SK-N-SH (cell line): ENCODE measurements around the gene CPA1. TPM values are rescaled to one million over a fixed set of nuclear protein-coding genes. Genes with fewer than 3 reads are reported as not detected.

Experiments used
- CTCF ChIA-PET: fragments of 300-600, 350-600 bp; formaldehyde crosslinking; extraction: SDS; loops from one replicate; lab custom pipeline; 2021; lab: Yijun Ruan, JAX
- POLR2A ChIA-PET: fragments of 350-600 bp; sonication (Branson Sonifier 250); formaldehyde crosslinking; extraction: SDS; loops from one replicate; lab custom pipeline; 2020; ENCODE audit warnings: antibody characterized with exemption, inconsistent platforms; lab: Yijun Ruan, JAX
- DNase-seq: peaks from one replicate; pipeline ENCODE4 v3.0.0; 2012
- H2AFZ ChIP-seq: fragments of 200-600 bp; sonication (generic); 2 replicates; pipeline ENCODE4 v1.8.1; 2016; ENCODE audit warnings: antibody characterized with exemption, mild to moderate bottlenecking, low read depth
- H3F3A ChIP-seq: fragments of 200-600 bp; sonication (generic); replicated peaks from 2 replicates; pipeline ENCODE3; 2016; ENCODE audit warnings: antibody characterized with exemption, mild to moderate bottlenecking; ENCODE audit not compliant: insufficient read depth
- H3K27ac ChIP-seq, 2 experiments: fragments of 200-500 bp in 1 of 2; fragments of 200-600 bp in 1 of 2; sonication (Bioruptor generic) in 1 of 2; sonication (generic), shearing (Covaris generic) in 1 of 2; 2 replicates each; pipeline versions ENCODE4 v1.5.1 to v1.6.1; 2014 to 2016; ENCODE audit warnings: low read depth in 2 of 2, inconsistent platforms in 1 of 2, low read length in 1 of 2, mild to moderate bottlenecking in 1 of 2, mixed read lengths in 1 of 2
- H3K27me3 ChIP-seq: fragments of 200-600 bp; sonication (generic), shearing (Covaris generic); 2 replicates; pipeline ENCODE4 v1.6.1; 2016; ENCODE audit warnings: mixed run types; ENCODE audit not compliant: insufficient read depth
- H3K36me3 ChIP-seq, 2 experiments: fragments of 200-500 bp in 1 of 2; fragments of 200-600 bp in 1 of 2; sonication (Bioruptor generic) in 1 of 2; sonication (generic) in 1 of 2; replicated peaks in 1 of 2; 2 replicates each; pipeline versions ENCODE3 to v1.5.1; 2014 to 2016; ENCODE audit warnings: low read length in 1 of 2, mild to moderate bottlenecking in 1 of 2; ENCODE audit not compliant: insufficient read depth in 2 of 2, control insufficient read depth in 1 of 2
- H3K4me1 ChIP-seq, 2 experiments: fragments of 200-500 bp in 1 of 2; fragments of 200-600 bp in 1 of 2; sonication (Bioruptor generic) in 1 of 2; sonication (generic), shearing (Covaris generic) in 1 of 2; 2 replicates each; pipeline versions ENCODE4 v1.5.1 to v1.6.1; 2014 to 2016; ENCODE audit warnings: low read depth in 1 of 2, low read length in 1 of 2, mixed run types in 1 of 2; ENCODE audit not compliant: insufficient read depth in 2 of 2, control insufficient read depth in 1 of 2
- H3K4me2 ChIP-seq: fragments of 200-600 bp; sonication (generic), shearing (Covaris generic); 2 replicates; pipeline ENCODE4 v1.6.1; 2017; ENCODE audit warnings: mixed run types
- H3K4me3 ChIP-seq, 2 experiments: fragments of 200-500 bp in 1 of 2; fragments of 200-600 bp in 1 of 2; sonication (Bioruptor generic) in 1 of 2; sonication (generic), shearing (Covaris generic) in 1 of 2; 2 replicates each; pipeline versions ENCODE4 v1.5.1 to v1.8.1; 2014 to 2016; ENCODE audit warnings: low read depth in 2 of 2, inconsistent platforms in 1 of 2, low read length in 1 of 2, mild to moderate bottlenecking in 1 of 2, mixed read lengths in 1 of 2, moderate library complexity in 1 of 2
- H3K79me2 ChIP-seq: fragments of 200-600 bp; sonication (generic); 2 replicates; pipeline ENCODE4 v1.8.1; 2017; ENCODE audit warnings: mild to moderate bottlenecking; ENCODE audit not compliant: insufficient read depth
- H3K9ac ChIP-seq: fragments of 200-600 bp; sonication (generic); 2 replicates; pipeline ENCODE4 v1.6.1; 2017; ENCODE audit warnings: mixed run types
- H3K9me2 ChIP-seq: fragments of 200-600 bp; sonication (generic); 2 replicates; pipeline ENCODE4 v1.6.1; 2017; ENCODE audit warnings: mixed run types
- H3K9me3 ChIP-seq: fragments of 200-600 bp; sonication (generic); 2 replicates; pipeline ENCODE4 v1.6.1; 2017; ENCODE audit warnings: mixed run types, mild to moderate bottlenecking, moderate library complexity
- H4K20me1 ChIP-seq: fragments of 200-600 bp; sonication (generic); 2 replicates; pipeline ENCODE4 v1.6.1; 2017; ENCODE audit warnings: mild to moderate bottlenecking, mixed run types; ENCODE audit not compliant: insufficient read depth
- CHD2 ChIP-seq: fragments of 150-350 bp; IDR thresholded peaks from 2 replicates; pipeline ENCODE4 v1.6.1; 2018; ENCODE audit warnings: low read length; ENCODE audit not compliant: partially characterized antibody
- EP300 ChIP-seq, 2 experiments: IDR thresholded peaks; 2 replicates each; pipeline versions ENCODE4 v1.4.0 to v1.6.1; 2012; ENCODE audit warnings: borderline replicate concordance in 1 of 2, low read depth in 1 of 2, low read length in 1 of 2
- GABPA ChIP-seq: IDR thresholded peaks from 2 replicates; pipeline ENCODE4 v1.4.0; 2012; ENCODE audit warnings: low read depth, mild to moderate bottlenecking
- JUND ChIP-seq: IDR thresholded peaks from 2 replicates; pipeline ENCODE4 v1.4.0; 2012
- MXI1 ChIP-seq: IDR thresholded peaks from 2 replicates; pipeline ENCODE4 v1.6.1; 2012; ENCODE audit warnings: mild to moderate bottlenecking, low read depth, low read length, improper control_type of control experiment
- NFIC ChIP-seq: IDR thresholded peaks from 2 replicates; pipeline ENCODE4 v1.4.0; 2012; ENCODE audit warnings: borderline replicate concordance
- NRF1 ChIP-seq: IDR thresholded peaks from 2 replicates; pipeline ENCODE4 v1.6.1; 2012; ENCODE audit warnings: low read depth, mild to moderate bottlenecking, low read length
- RCOR1 ChIP-seq: fragments of 150-350 bp; IDR thresholded peaks from 2 replicates; pipeline ENCODE4 v1.6.1; 2017; ENCODE audit warnings: antibody characterized with exemption, low read length
- RFX5 ChIP-seq: IDR thresholded peaks from 2 replicates; pipeline ENCODE4 v1.6.1; 2012; ENCODE audit warnings: mild to moderate bottlenecking, improper control_type of control experiment, low read length
- RXRA ChIP-seq: IDR thresholded peaks from 2 replicates; pipeline ENCODE4 v1.4.0; 2012; ENCODE audit warnings: low read depth, mild to moderate bottlenecking, borderline replicate concordance
- SMC3 ChIP-seq: IDR thresholded peaks from 2 replicates; pipeline ENCODE4 v1.6.1; 2012; ENCODE audit warnings: low read depth, low read length, improper control_type of control experiment
- TEAD4 ChIP-seq: IDR thresholded peaks from 2 replicates; pipeline ENCODE4 v1.4.0; 2012; ENCODE audit warnings: mild to moderate bottlenecking, borderline replicate concordance; ENCODE audit not compliant: insufficient read depth
- WGBS: methylation state at CpG from one replicate; pipeline ENCODE4 v1.1.6; 2017; ENCODE audit warnings: low lambda C conversion rate; 5-methylcytosine and 5-hydroxymethylcytosine counted together
- polyA plus RNA-seq, 3 experiments: library from polyadenylated mRNA; depleted of rRNA; stranded (reverse); fragments of >200 nt; gene quantifications; 2 replicates each; pipeline ENCODE4 v1.2.3, GENCODE V29; 2012
- TF ChIP-seq, protein P1 (sequence below): IDR thresholded peaks from 2 replicates; pipeline ENCODE4 v1.4.0; 2012; ENCODE audit warnings: low read depth, borderline replicate concordance
- TF ChIP-seq, protein P2 (sequence below): fragments of 150-350 bp; IDR thresholded peaks from 2 replicates; pipeline ENCODE4 v1.6.1; 2016; ENCODE audit warnings: mild to moderate bottlenecking, low read depth, low read length
- TF ChIP-seq, protein P3 (sequence below): fragments of 200-600 bp; sonication (generic); IDR thresholded peaks from 2 replicates; pipeline ENCODE4 v1.6.1; 2017; ENCODE audit warnings: antibody characterized with exemption, mild to moderate bottlenecking, moderate library complexity
- TF ChIP-seq, protein P4 (sequence below): IDR thresholded peaks from 2 replicates; pipeline ENCODE4 v1.6.1; 2012; ENCODE audit warnings: mild to moderate bottlenecking, low read depth, low read length, moderate library complexity

CPA1 gene
- polyA plus RNA-seq, 1 of the 3 experiments (the other 2 are of a cell fraction) = 0.05 TPM

DNA sequence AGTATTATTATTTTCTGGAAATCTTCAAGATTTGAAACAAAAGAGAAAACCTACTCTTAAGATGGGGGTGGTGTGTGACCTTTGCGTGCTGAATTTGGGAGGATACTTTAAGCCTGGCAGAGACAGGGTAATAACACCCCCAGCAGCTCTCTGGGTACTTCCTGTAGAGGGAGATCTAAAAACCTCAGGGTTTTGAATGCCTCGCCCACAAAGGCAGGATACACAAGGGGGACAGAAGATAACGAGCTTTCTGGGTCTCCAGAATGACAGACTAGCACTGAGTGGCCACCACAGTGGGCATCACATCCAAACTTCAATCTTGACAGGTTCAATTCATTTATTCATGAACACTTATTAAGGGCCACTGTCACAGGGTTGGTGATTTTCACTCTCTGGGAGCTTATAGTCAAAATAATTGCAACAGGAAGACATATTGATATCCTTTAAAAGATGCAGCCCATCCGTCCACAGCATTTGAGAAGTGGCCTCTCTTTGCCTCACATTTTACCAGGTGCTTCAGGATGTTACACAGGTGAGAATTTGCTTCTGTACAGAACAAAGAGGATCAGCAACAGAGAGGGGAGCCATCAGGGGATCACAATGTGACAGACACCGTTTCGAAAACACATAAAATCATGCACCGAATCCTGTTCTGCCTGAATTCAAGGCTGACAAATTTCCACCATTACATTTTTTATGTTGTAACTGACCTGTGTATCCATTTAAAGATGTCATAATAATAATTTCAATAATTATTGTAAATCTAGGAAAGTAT, 14.3 kb downstream of the CPA1 start (continued):
- TF ChIP-seq, protein P1, sequence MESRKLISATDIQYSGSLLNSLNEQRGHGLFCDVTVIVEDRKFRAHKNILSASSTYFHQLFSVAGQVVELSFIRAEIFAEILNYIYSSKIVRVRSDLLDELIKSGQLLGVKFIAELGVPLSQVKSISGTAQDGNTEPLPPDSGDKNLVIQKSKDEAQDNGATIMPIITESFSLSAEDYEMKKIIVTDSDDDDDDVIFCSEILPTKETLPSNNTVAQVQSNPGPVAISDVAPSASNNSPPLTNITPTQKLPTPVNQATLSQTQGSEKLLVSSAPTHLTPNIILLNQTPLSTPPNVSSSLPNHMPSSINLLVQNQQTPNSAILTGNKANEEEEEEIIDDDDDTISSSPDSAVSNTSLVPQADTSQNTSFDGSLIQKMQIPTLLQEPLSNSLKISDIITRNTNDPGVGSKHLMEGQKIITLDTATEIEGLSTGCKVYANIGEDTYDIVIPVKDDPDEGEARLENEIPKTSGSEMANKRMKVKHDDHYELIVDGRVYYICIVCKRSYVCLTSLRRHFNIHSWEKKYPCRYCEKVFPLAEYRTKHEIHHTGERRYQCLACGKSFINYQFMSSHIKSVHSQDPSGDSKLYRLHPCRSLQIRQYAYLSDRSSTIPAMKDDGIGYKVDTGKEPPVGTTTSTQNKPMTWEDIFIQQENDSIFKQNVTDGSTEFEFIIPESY = no peak

DNA sequence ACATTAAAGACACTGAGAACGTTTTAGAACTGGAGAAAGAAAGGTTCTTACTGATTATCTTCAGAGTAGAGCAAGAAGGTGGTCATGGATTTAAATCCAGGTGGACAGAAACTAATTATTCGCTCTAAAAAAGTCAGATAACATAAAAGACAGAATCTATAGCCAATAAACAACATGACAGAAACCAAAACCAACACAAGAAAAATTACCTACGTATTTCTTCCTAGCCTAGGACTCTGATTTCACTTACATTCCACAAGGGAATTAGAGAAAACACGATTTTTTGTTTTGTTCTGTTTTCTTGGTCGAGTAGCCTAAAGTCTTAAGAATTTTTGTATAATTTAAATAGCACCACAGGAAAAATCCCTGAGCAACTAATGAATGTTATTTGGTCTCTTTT, 15.1 kb downstream of the CPA1 start:
- Histone ChIP-seq H3K27ac (no peak overlapping the region), H2AFZ (no peak overlapping the region), H3K4me3 (no peak overlapping the region), H3K9me3 (no peaks in the 10 kb centered on the region), H4K20me1 (no peaks in the 10 kb centered on the region), H3K4me2 (no peak overlapping the region), H3K36me3 (peaks cover 5 to 6% of the 10 kb centered on the region in 2 experiments), H3K9ac (no peak overlapping the region), H3K4me1 (peaks cover 0 to 25% of the 10 kb centered on the region in 2 experiments; a peak in 2 of 4 replicates), H3K27me3 (no peaks in the 10 kb centered on the region), H3K9me2 (no peaks in the 10 kb centered on the region), H3F3A (no peaks in the 10 kb centered on the region), H3K79me2 (no peaks in the 10 kb centered on the region)
- POLR2A ChIA-PET = no interaction called here
- DNase-seq = no peak
- WGBS = 91% methylated on average over 5 of the region's 5 CpGs
- CTCF ChIA-PET = no interaction called here
- TF ChIP-seq NRF1 (no peak), RCOR1 (no peak), RXRA (no peak), SMC3 (no peak), EP300 (IDR thresholded peaks at IDR 0.05; ENCODE audit: borderline replicate concordance in 1 of 2, low read depth in 1 of 2, low read length in 1 of 2) (no peak), TEAD4 (no peak), JUND (no peak), NFIC (no peak)
- TF ChIP-seq, protein P2, sequence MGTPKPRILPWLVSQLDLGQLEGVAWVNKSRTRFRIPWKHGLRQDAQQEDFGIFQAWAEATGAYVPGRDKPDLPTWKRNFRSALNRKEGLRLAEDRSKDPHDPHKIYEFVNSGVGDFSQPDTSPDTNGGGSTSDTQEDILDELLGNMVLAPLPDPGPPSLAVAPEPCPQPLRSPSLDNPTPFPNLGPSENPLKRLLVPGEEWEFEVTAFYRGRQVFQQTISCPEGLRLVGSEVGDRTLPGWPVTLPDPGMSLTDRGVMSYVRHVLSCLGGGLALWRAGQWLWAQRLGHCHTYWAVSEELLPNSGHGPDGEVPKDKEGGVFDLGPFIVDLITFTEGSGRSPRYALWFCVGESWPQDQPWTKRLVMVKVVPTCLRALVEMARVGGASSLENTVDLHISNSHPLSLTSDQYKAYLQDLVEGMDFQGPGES = no peak

DNA sequence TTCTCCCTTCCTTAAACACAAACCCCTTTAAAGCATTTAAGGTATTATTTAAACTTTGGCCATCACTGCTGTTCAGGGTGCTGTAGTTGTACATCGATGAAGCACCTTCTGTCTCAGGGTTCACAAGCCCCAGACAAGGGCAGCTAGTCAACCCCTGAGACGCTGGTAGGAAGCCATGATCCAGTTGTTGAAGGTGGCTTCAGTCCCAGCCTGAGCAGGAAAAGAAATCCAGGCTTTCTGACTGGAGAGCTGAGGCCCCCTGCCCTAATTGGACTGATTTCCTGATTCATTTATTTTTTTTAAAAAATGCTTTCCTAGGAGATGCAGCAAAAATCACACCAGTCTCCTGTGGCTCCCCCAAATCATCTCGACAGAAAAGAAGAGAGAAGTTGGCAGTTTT, 15.8 kb downstream of the CPA1 start:
- H3K27me3 ChIP-seq = no peaks in the 10 kb centered on the region
- ChIA-PET POLR2A (no interaction called here), CTCF (no interaction called here)
- no peak overlapping the region for H3K4me3 ChIP-seq
- DNase-seq = no peak
- TF ChIP-seq GABPA (no peak), NRF1 (no peak), MXI1 (no peak), CHD2 (no peak), JUND (no peak), RFX5 (no peak)
- TF ChIP-seq, protein P3, sequence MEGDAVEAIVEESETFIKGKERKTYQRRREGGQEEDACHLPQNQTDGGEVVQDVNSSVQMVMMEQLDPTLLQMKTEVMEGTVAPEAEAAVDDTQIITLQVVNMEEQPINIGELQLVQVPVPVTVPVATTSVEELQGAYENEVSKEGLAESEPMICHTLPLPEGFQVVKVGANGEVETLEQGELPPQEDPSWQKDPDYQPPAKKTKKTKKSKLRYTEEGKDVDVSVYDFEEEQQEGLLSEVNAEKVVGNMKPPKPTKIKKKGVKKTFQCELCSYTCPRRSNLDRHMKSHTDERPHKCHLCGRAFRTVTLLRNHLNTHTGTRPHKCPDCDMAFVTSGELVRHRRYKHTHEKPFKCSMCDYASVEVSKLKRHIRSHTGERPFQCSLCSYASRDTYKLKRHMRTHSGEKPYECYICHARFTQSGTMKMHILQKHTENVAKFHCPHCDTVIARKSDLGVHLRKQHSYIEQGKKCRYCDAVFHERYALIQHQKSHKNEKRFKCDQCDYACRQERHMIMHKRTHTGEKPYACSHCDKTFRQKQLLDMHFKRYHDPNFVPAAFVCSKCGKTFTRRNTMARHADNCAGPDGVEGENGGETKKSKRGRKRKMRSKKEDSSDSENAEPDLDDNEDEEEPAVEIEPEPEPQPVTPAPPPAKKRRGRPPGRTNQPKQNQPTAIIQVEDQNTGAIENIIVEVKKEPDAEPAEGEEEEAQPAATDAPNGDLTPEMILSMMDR = no peak
- TF ChIP-seq, protein P4, sequence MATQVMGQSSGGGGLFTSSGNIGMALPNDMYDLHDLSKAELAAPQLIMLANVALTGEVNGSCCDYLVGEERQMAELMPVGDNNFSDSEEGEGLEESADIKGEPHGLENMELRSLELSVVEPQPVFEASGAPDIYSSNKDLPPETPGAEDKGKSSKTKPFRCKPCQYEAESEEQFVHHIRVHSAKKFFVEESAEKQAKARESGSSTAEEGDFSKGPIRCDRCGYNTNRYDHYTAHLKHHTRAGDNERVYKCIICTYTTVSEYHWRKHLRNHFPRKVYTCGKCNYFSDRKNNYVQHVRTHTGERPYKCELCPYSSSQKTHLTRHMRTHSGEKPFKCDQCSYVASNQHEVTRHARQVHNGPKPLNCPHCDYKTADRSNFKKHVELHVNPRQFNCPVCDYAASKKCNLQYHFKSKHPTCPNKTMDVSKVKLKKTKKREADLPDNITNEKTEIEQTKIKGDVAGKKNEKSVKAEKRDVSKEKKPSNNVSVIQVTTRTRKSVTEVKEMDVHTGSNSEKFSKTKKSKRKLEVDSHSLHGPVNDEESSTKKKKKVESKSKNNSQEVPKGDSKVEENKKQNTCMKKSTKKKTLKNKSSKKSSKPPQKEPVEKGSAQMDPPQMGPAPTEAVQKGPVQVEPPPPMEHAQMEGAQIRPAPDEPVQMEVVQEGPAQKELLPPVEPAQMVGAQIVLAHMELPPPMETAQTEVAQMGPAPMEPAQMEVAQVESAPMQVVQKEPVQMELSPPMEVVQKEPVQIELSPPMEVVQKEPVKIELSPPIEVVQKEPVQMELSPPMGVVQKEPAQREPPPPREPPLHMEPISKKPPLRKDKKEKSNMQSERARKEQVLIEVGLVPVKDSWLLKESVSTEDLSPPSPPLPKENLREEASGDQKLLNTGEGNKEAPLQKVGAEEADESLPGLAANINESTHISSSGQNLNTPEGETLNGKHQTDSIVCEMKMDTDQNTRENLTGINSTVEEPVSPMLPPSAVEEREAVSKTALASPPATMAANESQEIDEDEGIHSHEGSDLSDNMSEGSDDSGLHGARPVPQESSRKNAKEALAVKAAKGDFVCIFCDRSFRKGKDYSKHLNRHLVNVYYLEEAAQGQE = no peak
- no peak overlapping the region for H2AFZ ChIP-seq
- no peaks in the 10 kb centered on the region for H3K79me2 ChIP-seq
- 80% methylated on average over 3 of the region's 3 CpGs for WGBS
- H3K9ac ChIP-seq = no peak overlapping the region
- H3K27ac ChIP-seq = no peak overlapping the region
- no peaks in the 10 kb centered on the region for H3K9me3 ChIP-seq
- no peak overlapping the region for H3K4me2 ChIP-seq
- no peaks in the 10 kb centered on the region for H3K9me2 ChIP-seq
- H3K36me3 ChIP-seq = peaks cover 5 to 11% of the 10 kb centered on the region in 2 experiments
- H3K4me1 ChIP-seq = peaks cover 0 to 30% of the 10 kb centered on the region in 2 experiments; a peak in 2 of 4 replicates
- H4K20me1 ChIP-seq = no peaks in the 10 kb centered on the region
- no peaks in the 10 kb centered on the region for H3F3A ChIP-seq
